ENCODE results near the gene NLRP5.
"Not testable (repeated sequence)": the region's sequence is repeated elsewhere in the genome, so short reads cannot be mapped to it uniquely, and the experiment has no call there.

NLRP5 gene

GRCh38 chr19:56099638-56100539, 113.3 kb downstream of the NLRP5 start:
- no peak for DNase-seq

GRCh38 chr19:56101095-56101494, 114.5 kb downstream of the NLRP5 start:
- DNase-seq = no peak

- DNase-seq = no peak
These were observed 115.4 kb downstream of the NLRP5 start for GRCh38 chr19:56101746-56102535.

DNA sequence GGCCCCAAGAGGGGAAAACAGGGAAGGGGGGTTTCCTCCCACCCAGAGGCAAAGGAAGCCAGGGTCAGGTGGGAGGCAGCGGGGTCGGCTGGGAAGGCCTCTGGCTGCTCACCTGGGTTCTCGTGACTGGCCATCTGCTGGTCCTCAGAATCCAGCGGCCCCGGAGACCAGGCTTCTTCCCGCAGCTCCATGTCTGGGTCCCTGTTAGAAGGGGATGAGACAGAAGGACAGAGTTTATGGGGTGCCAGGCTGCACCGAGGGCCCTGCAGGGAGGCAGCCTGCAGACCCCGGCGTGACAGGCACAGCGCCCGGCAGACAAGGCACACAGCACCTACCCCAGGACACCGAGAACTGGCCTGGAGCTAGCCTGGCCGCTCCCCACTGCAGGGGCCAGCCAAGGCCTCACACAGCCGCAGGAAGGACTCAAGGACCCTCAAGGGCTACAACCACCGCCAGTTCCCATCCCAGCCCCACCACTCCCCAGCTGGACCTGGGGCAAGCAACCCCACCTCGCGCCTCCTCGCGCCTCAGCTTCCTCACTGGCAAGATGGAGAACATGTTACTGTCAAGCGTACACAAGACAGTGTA, 116.5 kb downstream of the NLRP5 start:
- DNase-seq = no peak

DNA sequence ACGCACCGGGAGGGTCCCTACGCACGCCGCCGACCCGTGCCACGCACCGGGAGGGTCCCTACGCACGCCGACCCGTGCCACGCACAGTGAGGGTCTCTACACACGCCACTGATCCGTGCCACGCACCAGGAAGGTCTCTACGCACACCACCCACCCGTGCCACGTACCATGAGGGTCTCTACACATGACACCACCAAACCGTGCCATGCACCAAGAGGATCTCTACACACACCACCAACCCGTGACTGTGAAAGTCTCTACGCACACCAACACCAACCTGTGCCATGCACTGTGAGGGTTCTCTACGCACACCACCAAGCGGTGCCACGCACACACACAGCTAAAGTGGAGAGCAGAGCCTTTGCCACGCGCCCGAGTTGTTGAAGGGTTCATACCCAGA, 117.8 kb downstream of the NLRP5 start:
- no peak for DNase-seq

GRCh38 chr19:56105090-56105701, 118.6 kb downstream of the NLRP5 start:
- peak; percentile 31 to 58 (median 51) for DNase-seq

- DNase-seq = not testable (repeated sequence)
These were observed 119.3 kb downstream of the NLRP5 start for GRCh38 chr19:56105831-56106396.

DNA sequence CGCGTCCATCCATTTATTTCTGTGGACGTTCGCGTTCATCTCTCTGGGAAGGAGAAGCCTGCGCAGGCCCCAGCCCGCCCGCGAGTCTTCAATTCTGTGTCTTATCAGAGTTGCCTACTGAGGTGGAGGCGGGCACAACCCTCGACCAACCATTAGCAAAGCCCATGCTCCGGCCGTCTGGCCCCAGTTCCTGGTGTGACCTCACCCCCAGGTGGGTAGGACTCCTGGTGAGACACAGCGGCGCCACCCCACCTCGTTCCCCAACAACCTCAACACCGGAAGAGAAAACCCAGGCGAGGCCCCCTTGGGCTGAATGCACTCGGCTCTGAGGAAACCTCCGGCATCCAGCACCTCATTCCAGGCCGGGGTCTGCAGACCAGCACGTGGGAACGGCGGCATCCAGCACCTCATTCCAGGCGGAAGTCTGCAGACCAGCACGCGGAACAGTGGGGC, 119.8 kb downstream of the NLRP5 start:
- no peak for DNase-seq

DNA sequence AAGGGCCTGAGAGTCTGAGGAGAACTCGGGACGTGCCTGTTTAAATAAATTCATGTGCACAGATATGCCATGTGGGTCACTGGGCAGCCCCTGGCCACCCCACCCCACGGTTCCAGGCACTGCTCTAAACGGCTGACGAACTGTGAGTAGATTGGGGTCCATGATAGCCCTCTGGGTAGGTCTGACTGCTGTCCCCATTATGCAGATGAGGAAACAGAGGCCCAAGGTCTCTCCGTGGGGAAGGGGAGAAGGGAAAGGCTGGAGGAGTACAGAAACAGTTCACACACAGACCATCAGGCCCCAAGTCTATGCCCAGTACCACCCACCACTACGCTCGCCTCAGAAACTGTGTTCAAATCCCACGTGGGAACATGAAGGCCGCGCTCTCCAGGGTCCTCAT, 120.4 kb downstream of the NLRP5 start:
- no peak for DNase-seq

DNA sequence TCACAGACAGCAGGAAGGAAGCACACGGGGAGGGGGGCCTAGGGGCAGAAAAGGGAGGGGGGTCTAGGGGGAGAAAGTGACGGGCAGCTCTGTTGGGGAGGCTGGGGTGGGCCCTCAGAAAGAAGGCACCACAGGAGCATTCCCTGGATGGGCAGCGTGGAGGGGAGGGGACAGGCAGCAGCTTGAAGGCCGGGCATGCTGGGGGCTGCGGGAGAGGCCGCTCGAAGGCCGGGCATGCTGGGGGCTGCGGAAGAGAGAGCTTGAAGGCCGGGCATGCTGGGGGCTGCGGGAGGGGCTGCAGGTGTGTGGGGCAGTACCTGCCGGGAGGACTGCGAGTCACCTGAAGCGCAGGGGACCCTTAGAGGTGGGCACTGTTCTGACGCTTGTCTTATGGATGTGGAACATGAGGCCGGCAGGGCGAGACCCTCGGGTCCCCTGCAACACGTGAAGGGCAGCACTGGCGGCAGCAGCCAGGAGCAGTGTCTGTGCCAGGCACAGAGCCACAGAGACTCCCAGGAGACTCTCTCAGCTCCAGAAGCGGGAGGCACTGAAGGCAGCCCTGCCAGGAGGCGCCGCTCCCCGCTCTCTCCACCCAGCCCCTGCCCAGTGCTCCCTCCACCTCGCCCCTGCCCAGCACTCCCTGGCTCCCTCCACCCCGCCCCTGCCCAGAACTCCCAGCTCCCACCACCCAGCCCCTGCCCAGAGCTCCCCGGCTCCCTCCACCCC, 121.2 kb downstream of the NLRP5 start:
- no peak for DNase-seq

DNA sequence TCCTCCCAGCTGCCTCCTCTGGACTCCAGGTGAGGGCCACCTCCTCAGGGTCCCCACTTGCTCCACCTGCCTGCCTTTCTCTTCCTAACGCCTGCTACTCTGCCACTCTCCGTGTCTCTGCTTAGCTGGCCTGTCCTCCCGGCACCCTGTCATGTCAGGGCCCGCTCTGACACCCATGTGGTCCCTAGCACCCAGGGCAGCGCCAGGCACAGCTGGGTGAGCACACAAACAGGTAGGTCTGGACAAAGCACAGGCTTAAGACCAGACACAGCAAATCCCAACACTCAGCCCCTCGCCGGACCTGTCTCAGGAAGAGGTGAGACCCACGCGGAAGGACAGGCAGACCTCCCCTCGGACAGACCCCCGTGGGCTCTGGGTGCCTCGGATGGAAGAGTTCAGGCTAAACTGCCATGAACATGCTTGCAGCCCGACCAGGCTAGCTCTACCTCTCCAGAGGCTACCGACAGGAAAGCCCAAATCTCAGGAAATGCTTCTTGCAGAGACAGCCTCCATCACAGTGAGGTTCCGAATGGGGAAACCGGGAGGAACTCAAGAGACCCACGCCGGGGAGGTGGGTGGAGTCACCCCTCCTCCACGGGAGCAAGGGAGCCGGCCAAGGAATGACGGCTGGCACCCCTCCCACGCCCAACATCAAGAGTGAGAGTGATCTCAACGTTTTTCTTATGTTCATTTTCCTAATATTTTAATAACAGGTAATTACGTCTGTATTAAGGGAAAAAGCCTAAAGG, 122.0 kb downstream of the NLRP5 start:
- DNase-seq = no peak

- no peak for DNase-seq
These were observed 122.7 kb downstream of the NLRP5 start for GRCh38 chr19:56109226-56109625.

- no peak for DNase-seq
These were observed 124.2 kb downstream of the NLRP5 start for GRCh38 chr19:56110515-56111448.
